ENCODE measurements around the gene KRTAP9-4. TPM values are rescaled to one million over a fixed set of nuclear protein-coding genes. Genes with fewer than 3 reads are reported as not detected.

Gene KRTAP9-4
- total RNA-seq, 1 experiment from 2014 or later: not detected

DNA sequence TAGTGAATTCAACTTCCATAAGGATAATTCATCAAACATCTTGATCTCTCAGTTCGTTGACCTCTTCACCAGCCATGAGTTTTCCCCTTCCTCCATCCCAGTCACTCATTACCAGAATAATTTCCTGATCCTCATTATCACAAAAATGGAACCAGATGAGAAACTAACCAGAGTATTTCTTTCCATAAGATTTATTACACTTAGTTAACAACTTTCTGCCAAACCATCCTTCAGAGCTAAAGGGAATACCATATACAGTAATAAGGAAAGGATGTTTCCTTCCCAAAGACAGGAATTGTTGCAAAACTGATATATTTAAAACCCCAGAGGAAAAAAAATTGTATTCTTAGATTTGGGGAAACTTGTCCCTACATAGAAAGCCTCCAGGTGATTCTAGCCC, 44.5 kb downstream of the KRTAP9-4 start:
- Histone ChIP-seq H2BK20ac (ENCODE audit: low read depth, low read length, poor library complexity, severe bottlenecking) (no peak overlapping the region), H2BK120ac (ENCODE audit: low read depth, low read length, poor library complexity, severe bottlenecking) (no peak overlapping the region), H2BK12ac (ENCODE audit: insufficient read length, low read depth, low read length) (no peak overlapping the region), H4K8ac (replicated peaks; ENCODE audit: insufficient read length, low read depth, low read length) (no peak overlapping the region), H3K9me3 (ENCODE audit: control insufficient read depth, low read depth, low read length) (no peaks in the 10 kb centered on the region), H2BK15ac (ENCODE audit: low read depth, low read length) (no peak overlapping the region), H4K5ac (ENCODE audit: insufficient read length, low read depth, low read length) (no peak overlapping the region), H2AFZ (ENCODE audit: low read length) (no peak overlapping the region), H3K27ac (ENCODE audit: insufficient read length, low read depth, low read length) (no peak overlapping the region), H3K4ac (ENCODE audit: low read depth, low read length) (no peak overlapping the region), H3K4me1 (ENCODE audit: insufficient read depth, low read length) (no peaks in the 10 kb centered on the region), H3K23me2 (ENCODE audit: insufficient read length, low read depth, low read length, poor library complexity, severe bottlenecking) (no peaks in the 10 kb centered on the region), H3K23ac (ENCODE audit: insufficient read length, low read depth, low read length) (no peak overlapping the region), H3T11ph (ENCODE audit: low read length) (no peak overlapping the region), H3K4me2 (ENCODE audit: insufficient read depth, insufficient read length, low read length) (no peak overlapping the region), H3K27me3 (ENCODE audit: insufficient read depth, low read length) (no peaks in the 10 kb centered on the region), H3K79me1 (ENCODE audit: insufficient read depth, low read depth, low read length, poor library complexity, severe bottlenecking) (no peaks in the 10 kb centered on the region), H3K14ac (ENCODE audit: insufficient read depth, low read length) (no peak overlapping the region), H3K9ac (ENCODE audit: extremely low read depth, insufficient read length, low read length) (no peak overlapping the region), H2BK5ac (ENCODE audit: insufficient read length, low read length) (no peak overlapping the region), H4K20me1 (ENCODE audit: control insufficient read depth, insufficient read depth, insufficient read length) (no peaks in the 10 kb centered on the region), H4K91ac (ENCODE audit: insufficient read length, low read depth, low read length) (no peak overlapping the region), H3K56ac (ENCODE audit: insufficient read length, low read depth, low read length) (no peak overlapping the region), H3K18ac (ENCODE audit: insufficient read length, low read depth, low read length) (no peak overlapping the region), H3K79me2 (ENCODE audit: insufficient read depth, low read length) (no peaks in the 10 kb centered on the region), H2AK5ac (ENCODE audit: insufficient read length, low read length) (no peak overlapping the region)
- Mint-ChIP-seq H3K36me3 (ENCODE audit: insufficient read depth in 1 of 3, low read depth in 3 of 3) (no peaks in the 10 kb centered on the region), H3K4me3 (no peak overlapping the region), H3K9me3 (peaks cover 0 to 2% of the 10 kb centered on the region in 2 experiments; a peak in 1 of 5 replicates), H3K27me3 (ENCODE audit: low read depth) (no peaks in the 10 kb centered on the region; the same call in 1 of the 2 replicates), H3K4me1 (peaks cover 0 to 5% of the 10 kb centered on the region in 2 experiments; a peak in 1 of 4 replicates), H3K27ac (no peak overlapping the region)
- WGBS (ENCODE audit: extremely low coverage, insufficient read length, low lambda C conversion rate): no CpG with 5 or more reads among the region's 1 CpG
- TF ChIP-seq, protein P1, sequence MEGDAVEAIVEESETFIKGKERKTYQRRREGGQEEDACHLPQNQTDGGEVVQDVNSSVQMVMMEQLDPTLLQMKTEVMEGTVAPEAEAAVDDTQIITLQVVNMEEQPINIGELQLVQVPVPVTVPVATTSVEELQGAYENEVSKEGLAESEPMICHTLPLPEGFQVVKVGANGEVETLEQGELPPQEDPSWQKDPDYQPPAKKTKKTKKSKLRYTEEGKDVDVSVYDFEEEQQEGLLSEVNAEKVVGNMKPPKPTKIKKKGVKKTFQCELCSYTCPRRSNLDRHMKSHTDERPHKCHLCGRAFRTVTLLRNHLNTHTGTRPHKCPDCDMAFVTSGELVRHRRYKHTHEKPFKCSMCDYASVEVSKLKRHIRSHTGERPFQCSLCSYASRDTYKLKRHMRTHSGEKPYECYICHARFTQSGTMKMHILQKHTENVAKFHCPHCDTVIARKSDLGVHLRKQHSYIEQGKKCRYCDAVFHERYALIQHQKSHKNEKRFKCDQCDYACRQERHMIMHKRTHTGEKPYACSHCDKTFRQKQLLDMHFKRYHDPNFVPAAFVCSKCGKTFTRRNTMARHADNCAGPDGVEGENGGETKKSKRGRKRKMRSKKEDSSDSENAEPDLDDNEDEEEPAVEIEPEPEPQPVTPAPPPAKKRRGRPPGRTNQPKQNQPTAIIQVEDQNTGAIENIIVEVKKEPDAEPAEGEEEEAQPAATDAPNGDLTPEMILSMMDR (conservative IDR thresholded peaks at IDR 0.05): no peak
- DNase-seq: no peak

All from H9 (cell line).